HG02981 (cell line): ENCODE results near the gene KPNA1.
"Not testable (repeated sequence)": the region's sequence is repeated elsewhere in the genome, so short reads cannot be mapped to it uniquely, and the experiment has no call there.

Experiments used
- ATAC-seq: cut with Tn5 transposase; IDR thresholded peaks from one replicate; pipeline ENCODE4 v1.9.1; 2021; ENCODE audit warnings: mild to moderate bottlenecking, moderate library complexity; ENCODE audit not compliant: unreplicated experiment

KPNA1 gene

DNA sequence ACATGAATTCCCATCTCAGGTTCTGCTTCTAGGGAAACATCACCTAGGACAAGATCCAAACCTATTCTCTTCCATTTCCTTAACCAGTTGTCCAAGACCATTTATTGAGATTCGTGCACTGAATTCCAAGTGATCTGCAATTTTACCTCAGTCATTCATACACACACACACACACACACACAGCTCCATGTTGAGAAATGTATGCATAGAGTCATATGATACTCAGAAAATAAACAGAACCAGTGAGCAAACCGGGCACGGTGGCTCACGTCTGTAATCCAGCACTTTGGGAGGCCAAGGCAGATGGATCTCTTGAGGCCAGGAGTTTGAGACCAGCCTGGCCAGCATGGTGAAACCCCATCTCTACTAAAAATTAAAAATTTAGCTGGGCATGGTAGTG is 6.1 kb upstream of the KPNA1 start:
- ATAC-seq, result no peak

DNA sequence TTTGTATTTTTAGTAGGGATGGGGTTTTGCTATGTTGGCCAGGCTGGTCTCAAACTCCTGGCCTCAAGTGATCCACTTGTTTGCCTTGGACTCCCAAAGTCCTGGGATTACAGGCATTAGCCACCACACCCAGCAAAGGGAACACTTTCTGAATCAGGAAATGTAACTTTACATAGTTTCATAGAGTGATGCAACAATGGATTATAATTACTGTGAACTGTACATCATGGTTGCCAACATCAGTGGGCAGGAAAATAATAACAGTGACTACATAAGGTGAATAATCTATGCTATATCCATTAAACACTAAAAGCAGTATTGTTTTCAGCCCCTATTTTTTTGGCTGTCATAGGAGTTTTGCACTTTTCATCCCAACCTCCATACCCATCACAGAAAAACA is 5.0 kb upstream of the KPNA1 start:
- no peak for ATAC-seq

- no peak for ATAC-seq
Observed at GRCh38 chr3:122516846-122517360, 2.2 kb upstream of the KPNA1 start.

DNA sequence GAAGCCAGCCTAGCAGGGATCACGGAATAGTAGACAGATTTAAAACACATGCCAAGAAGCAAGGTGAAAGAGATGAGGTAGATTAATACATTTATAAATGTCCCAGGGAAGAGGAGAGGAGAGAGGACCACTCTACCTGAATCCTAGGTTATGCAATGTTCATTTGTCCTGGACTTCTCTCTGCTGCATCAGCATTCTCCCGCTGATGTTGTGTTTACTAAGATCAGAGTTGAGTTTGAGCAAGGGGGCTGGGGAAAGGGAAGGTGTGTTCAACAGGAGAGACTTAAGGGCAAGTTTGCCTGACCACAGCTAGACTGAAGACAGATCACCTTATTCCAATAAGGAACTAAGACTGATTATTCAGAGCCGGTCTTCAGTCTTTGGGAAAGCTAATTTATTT is 1.1 kb upstream of the KPNA1 start:
- ATAC-seq, result no peak

- no peak for ATAC-seq
Observed at GRCh38 chr3:122515020-122515468, 305 bp upstream of the KPNA1 start.

GRCh38 chr3:122513386-122514122 is 1.2 kb downstream of the KPNA1 start:
- ATAC-seq, result no peak

- no peak for ATAC-seq
Observed at GRCh38 chr3:122512284-122512683, 2.5 kb downstream of the KPNA1 start.

GRCh38 chr3:122510878-122511535 is 3.7 kb downstream of the KPNA1 start:
- no peak for ATAC-seq

DNA sequence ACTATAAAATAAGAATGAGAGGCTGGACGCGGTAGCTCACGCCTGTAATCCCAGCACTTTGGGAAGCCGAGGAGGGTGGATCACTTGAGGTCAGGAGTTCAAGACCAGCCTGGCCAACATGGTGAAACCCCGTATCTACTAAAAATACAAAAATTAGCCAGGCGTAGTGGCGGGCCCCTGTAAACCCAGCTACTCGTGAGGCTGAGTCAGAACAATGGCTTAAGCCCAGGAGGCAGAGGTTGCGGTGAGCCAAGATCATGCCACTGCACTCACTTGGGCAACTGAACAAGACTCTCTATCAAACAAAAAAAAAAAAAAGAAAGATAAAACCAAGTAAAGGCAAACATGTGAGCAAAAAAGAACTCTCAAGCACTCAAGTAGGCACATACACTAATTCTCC is 5.8 kb downstream of the KPNA1 start:
- not testable (repeated sequence) for ATAC-seq

DNA sequence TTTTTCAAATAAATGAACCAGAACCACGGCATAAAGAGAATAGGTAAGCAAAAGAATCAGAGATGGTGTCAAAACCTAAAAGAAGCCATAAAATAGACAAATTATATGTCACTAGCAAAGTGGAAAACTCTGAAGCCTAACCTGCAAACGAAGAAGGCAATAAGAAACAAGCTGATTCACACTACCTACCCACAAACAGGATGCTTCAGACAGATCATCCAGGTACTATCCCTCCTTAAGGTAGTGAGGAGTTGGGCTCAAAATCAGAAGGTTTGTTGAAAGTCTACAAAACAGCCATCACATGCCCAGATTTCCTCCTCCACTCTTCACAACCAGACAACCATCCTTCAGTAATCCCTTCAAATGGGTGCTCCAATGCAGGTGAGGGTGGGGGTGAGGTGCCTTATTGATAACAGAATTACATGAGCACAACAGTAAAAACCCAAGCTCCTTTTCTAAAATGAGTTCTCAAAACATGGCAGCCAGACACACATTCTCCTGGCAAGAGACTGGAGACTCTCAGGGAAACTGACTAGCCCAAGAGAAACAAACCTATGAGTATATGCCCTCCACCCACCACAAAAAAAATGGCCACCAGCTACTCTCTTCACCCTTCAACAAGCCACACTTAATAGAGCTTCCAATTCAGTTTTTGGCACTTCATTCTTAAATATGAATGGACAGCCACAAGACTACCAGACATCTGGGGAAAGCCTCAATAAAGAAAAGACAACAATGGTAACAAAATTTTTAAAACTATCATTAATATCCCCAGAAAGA is 6.4 kb downstream of the KPNA1 start:
- no peak for ATAC-seq

GRCh38 chr3:122506450-122506849 is 8.3 kb downstream of the KPNA1 start:
- ATAC-seq, result no peak

DNA sequence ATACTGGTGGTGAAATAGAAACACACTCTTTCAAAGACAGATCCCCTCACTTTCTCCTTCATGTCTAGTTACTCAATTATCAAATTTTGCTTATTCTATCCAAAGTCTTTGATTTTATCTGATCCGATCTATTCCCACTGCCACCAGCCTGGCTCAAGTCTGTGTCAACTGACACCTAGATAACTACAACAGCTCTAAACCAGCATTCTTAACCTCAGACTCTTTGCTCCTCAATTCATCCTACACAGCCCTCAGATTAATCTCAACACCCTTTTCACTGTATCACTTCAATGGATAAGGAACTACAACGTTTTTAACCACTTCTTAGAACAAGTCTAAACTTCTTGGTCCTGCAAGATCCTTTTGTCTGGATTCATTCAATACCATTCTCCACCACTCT is 9.1 kb downstream of the KPNA1 start:
- no peak for ATAC-seq

GRCh38 chr3:122502941-122503340 is 11.8 kb downstream of the KPNA1 start:
- no peak for ATAC-seq

- ATAC-seq, result no peak
Observed at GRCh38 chr3:122502139-122502538, 12.6 kb downstream of the KPNA1 start.

- not testable (repeated sequence) for ATAC-seq
Observed at GRCh38 chr3:122500964-122501363, 13.8 kb downstream of the KPNA1 start.

GRCh38 chr3:122498152-122498551 is 16.6 kb downstream of the KPNA1 start:
- no peak for ATAC-seq

DNA sequence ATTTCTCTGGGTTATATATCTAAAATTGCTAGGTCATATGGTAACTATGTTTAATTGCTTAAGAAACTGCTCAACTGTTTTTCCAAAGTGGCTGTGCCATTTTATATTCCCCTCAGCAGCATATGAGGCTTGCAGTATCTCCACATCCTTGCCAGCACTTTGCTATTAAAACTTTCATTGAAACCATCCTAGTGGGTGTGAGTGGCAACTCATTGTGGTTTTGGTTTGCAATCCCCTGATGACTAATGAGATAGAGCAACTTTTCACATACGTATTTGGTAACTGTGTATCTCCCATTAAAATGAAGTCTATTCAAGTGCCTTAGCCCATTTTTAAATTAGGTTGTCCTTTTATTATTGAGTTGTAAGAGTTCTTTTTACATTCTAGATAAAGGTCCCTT is 17.3 kb downstream of the KPNA1 start:
- ATAC-seq, result peak; percentile 94

GRCh38 chr3:122496508-122496907 is 18.2 kb downstream of the KPNA1 start:
- ATAC-seq, result no peak

GRCh38 chr3:122493296-122493695 is 21.4 kb downstream of the KPNA1 start:
- ATAC-seq, result no peak

DNA sequence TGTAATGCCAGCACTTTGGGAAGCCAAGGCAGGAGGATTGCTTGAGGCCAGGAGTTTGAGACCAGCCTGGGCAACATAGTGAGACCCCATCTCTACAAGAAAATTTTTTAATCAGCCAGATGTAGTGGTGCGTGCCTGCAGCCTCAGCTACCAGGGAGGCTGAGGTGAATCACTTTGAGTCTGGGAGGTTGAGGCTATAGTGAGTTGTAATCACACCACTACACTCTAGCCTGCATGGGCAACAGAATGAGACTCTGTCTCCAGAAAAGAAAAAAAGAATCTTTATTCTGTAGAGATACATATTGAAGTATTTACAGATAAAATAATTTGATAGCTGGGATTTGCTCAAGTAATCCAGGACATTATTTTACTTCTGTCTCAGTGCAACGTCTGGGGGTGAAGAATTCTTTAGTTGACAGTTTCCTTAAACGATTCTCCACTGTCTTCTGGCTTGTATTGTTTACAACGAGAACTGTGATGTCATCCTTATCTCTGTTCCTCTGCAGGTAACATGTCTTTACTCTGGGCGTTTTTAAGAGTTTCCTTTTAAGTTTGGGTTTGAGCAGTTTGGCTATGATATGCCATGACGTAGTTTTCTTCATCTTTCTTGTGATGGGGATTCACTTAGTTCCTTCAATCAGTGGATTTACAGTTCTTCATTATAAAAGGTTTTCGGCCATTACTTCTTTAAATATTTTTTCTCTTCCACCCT is 26.3 kb downstream of the KPNA1 start:
- ATAC-seq, result no peak

DNA sequence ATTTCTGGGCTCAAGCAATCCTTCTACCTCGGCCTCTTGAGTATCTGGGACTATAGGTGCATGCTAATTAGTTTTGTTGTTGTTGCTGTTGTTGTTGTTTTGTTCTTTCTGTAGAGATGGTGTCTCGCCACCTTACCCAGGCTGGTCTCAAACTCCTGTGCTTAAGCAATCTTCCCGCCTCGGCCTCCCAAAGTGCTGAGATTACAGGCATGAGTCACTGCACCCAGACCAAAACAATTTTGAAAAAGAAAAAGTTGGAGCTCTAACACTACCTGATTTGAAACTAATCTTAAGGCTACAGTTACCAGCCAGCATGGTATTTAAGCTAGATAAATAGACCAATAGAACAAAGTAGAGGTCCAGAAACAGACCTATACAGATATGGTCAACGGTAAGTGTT is 29.8 kb downstream of the KPNA1 start:
- no peak for ATAC-seq
